GM18517 (cell line): ENCODE results near the gene ABCC9.
"Not testable (repeated sequence)": the region's sequence is repeated elsewhere in the genome, so short reads cannot be mapped to it uniquely, and the experiment has no call there.

Source experiments
- ATAC-seq: cut with Tn5 transposase; IDR thresholded peaks from one replicate; pipeline ENCODE4 v1.9.1; 2021; ENCODE audit warnings: mild to moderate bottlenecking, moderate library complexity; ENCODE audit not compliant: unreplicated experiment

The ABCC9 gene

DNA sequence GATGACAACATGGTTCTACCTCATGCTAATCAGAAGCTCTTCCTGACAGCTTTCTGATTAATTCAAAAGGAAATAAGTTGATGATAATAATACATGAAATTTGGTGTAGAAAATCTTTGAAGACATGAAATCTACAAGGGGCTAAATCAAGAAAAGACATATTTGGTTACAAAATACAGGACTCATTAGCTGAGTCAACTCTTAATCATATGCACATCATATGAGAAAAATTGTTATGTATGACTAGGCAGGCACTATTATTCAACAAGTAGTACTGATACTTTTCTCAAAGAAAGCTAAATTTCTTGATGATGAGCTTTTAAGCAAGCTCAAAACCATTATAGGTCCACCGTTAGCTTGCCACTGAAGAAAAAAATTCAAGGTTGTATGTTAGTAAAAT, 7.1 kb downstream of the ABCC9 start:
- no peak for ATAC-seq

GRCh38 chr12:21933656-21934055, 7.6 kb downstream of the ABCC9 start:
- ATAC-seq = no peak

DNA sequence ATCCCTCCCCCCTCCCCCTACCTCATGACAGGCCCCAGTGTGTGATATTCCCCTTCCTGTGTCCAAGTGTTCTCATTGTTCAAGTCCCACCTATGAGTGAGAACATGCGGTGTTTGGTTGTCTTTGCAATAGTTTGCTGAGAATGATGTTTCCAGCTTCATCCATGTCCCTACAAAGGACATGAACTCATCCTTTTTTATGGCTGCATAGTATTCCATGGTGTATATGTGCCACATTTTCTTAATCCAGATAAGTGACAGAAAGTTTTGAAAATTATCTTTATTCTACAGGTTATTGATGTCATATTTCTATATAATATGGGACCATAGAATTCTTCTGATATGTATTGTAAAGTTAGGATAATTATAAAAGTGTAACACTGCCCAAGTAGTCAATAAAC, 11.3 kb downstream of the ABCC9 start:
- not testable (repeated sequence) for ATAC-seq

DNA sequence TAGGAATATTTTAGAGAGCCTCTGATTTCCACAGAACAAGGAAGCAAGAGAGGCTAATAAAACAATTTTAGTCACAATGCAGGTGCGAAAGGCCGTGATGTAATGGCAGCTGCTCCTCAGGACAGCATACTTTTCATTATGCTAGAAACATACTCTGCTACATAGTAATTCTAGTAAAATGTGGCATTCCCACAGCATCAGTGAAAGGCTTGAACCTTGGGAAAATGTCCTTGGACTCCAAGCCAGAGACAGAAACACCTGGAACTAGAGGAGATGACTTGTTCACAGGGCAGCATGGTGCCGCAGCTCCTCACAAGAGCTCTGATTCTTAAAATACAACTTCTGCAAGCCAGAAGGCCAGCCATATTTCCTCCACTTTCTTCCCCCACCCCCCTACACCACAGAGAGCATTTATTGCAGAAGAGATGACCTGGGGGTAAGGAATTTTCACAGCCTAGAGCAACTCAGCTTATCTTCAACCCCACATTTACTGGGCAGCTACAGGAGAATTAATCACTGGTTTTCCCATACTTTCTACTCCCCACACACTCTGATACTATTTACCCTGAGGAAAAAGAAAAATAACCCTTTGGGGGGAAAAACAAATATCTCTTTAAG, 15.8 kb downstream of the ABCC9 start:
- ATAC-seq = no peak

DNA sequence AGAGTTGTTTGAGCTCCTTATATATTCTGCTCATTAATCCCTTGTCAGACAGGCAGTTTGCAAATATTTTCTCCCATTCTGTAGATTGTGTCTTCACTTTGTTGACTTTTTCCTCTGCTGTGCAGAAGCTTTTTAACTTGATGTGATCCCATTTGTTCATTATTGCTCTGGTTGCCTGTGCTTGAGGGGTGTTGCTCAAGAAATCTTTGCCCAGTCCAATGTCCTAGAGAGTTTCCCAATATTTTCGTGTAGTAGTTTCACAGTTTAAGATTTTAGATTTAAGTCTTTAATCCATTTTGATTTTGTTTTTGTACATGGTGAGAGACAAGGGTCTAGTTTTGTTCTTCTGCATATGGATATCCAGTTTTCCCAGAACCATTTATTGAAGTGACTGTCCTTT, 19.8 kb downstream of the ABCC9 start:
- ATAC-seq = no peak

DNA sequence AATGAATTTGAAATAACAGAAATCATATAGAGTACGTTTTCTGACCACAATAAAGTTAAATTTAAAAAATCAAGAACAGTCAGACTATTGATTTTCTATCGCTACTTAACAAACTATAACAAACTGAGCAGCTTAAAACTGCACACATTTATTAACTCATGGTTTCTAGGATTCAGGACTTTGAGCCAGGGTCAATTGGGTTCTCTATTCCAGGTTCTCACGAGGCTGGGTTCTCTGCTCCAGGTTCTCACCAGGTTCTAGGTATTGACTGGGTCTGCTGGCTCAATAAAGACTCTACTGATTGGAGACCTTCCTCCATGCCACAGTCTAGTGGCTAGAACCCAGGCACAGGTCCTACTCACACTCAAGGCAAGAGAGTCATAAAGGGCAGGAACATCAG, 22.8 kb downstream of the ABCC9 start:
- ATAC-seq = no peak

- no peak for ATAC-seq
Observed at GRCh38 chr12:21913823-21914222, 27.4 kb downstream of the ABCC9 start.

GRCh38 chr12:21912318-21912717, 28.9 kb downstream of the ABCC9 start:
- ATAC-seq = no peak

DNA sequence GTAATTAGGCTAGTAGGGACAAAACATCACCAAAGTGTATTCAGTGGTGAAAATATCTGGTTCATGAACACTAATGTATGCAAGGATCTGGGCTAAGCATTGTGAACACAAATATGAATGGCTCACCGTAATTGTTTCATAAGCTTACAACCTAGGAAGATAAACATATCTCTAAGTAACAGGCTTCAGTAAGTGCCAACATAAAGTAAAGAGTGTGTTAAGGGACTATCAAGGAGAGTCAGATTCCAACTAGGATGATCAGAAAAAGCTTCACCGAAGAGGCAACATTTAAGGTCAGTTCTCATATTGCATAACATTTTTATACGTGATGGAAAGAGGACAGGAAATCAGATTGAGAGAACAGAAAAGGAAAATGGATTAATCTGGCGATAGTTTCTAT, 29.4 kb downstream of the ABCC9 start:
- ATAC-seq = no peak

- no peak for ATAC-seq
Observed at GRCh38 chr12:21910657-21911056, 30.6 kb downstream of the ABCC9 start.

- ATAC-seq = no peak
Observed at GRCh38 chr12:21907948-21908837, 33.0 kb downstream of the ABCC9 start.

- ATAC-seq = peak; percentile 83
Observed at GRCh38 chr12:21906919-21907493, 34.2 kb downstream of the ABCC9 start.

GRCh38 chr12:21899532-21899931, 41.7 kb downstream of the ABCC9 start:
- not testable (repeated sequence) for ATAC-seq

DNA sequence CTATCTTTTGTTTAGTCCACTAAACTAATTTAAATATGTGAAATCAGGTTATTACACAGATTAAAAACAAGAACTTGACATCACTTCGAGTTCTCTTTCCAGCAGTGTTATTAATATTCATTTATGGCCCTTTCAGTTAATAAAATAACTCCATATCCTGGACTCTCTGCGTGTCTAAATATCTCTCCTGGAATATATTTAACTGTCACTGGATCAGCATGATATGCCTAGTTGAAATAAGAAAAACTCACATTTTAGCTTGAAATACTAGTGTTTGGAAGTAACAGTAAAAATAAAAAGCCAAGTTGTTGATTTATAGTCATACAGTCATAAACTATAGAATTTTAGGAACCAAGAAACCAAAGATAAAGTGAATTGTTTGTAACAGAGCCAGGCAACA, 45.6 kb downstream of the ABCC9 start:
- no peak for ATAC-seq

GRCh38 chr12:21894792-21895595, 46.2 kb downstream of the ABCC9 start:
- no peak for ATAC-seq

DNA sequence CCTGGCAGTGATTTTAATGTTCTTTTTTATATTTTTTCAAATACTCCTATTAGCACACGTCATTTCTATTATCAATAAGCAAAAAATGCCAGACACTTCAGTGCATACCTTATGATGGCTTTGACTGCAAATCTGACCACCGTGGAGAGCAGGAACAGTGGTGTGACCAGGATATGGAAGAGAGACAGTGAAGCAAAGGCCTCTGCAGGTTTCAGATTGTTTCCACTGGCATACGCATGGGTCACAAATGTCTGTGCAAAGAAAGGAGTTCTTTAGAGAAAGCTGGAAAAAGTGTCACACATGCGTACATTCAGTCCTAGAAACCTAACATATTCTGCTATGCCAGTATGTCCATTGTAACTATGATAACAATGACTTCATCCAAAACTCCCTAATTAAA, 47.3 kb downstream of the ABCC9 start:
- ATAC-seq = no peak

- no peak for ATAC-seq
Observed at GRCh38 chr12:21892341-21892740, 48.9 kb downstream of the ABCC9 start.

GRCh38 chr12:21891751-21892217, 49.4 kb downstream of the ABCC9 start:
- ATAC-seq = no peak

- ATAC-seq = no peak
Observed at GRCh38 chr12:21888276-21888863, 52.9 kb downstream of the ABCC9 start.

DNA sequence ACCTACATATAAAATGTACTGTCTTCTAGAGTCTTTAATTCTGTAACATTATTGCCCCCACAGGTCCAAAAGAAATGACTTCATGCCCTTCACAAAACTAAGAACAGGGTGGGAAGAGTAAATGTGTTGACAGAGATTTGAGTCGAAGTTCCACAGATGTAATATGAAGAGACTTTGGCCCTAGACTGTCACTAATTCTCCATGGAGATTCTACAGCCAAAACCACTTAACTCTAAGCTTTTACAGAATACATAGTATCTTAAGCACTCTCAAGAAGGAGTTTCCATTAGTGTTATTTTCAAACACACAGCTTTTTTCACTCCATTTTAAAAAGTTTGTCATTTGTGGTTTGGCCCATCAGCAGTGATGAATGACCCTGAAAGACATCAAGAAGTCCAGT, 56.3 kb downstream of the ABCC9 start:
- no peak for ATAC-seq

DNA sequence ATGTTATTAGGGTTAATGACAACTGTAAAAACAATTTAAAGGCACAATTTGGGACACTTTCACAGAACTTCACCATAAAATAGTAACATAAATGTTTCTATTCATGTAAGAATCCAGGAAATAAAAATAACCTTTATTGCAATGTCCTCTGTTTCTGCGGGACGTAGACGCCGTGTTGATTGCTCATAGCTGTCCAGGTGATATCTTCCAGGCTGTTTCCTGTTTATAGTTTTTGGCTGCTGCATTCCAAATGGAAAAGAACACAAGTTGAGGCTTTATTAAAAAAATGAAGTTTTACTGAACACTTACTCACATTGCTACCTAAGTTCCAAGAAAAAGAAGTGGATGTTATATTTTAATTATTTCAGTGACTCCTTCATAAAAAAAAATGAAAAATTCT, 58.6 kb downstream of the ABCC9 start:
- ATAC-seq = no peak
